C4-2B (cell line): ENCODE measurements around the gene RGS11.

ENCODE experiments used
- ZFX ChIP-seq: fragments of 450-650 bp; IDR thresholded peaks from 2 replicates; pipeline ENCODE4 v1.6.1; 2017
- TF ChIP-seq, protein P1 (sequence below): fragments of 450-650 bp; conservative IDR thresholded peaks from 2 replicates; pipeline ENCODE4 v1.5.1; 2017; ENCODE audit warnings: mild to moderate bottlenecking

- TF ChIP-seq, protein P1, sequence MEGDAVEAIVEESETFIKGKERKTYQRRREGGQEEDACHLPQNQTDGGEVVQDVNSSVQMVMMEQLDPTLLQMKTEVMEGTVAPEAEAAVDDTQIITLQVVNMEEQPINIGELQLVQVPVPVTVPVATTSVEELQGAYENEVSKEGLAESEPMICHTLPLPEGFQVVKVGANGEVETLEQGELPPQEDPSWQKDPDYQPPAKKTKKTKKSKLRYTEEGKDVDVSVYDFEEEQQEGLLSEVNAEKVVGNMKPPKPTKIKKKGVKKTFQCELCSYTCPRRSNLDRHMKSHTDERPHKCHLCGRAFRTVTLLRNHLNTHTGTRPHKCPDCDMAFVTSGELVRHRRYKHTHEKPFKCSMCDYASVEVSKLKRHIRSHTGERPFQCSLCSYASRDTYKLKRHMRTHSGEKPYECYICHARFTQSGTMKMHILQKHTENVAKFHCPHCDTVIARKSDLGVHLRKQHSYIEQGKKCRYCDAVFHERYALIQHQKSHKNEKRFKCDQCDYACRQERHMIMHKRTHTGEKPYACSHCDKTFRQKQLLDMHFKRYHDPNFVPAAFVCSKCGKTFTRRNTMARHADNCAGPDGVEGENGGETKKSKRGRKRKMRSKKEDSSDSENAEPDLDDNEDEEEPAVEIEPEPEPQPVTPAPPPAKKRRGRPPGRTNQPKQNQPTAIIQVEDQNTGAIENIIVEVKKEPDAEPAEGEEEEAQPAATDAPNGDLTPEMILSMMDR = no peak
- no peak for TF ChIP-seq ZFX
Observed at GRCh38 chr16:324201-324450, 48.4 kb upstream of the RGS11 start.
